ENCODE data around the gene EXO1. TPM values are rescaled to one million over a fixed set of nuclear protein-coding genes. Genes with fewer than 3 reads are reported as not detected.
A peak's percentile ranks its signal among the peaks of the same experiment; 100 is the strongest.
"Not testable (repeated sequence)": the region's sequence is repeated elsewhere in the genome, so short reads cannot be mapped to it uniquely, and the experiment has no call there.

Gene EXO1
- total RNA-seq, 1 experiment from 2014 or later, result 18.5 TPM

- no peaks in the 10 kb centered on the region for H3K9me3 Mint-ChIP-seq (ENCODE audit: unreplicated experiment)
- no peaks in the 10 kb centered on the region; the same call in 1 of the 2 replicates for H3K4me1 ChIP-seq
- no peaks in the 10 kb centered on the region for H3K36me3 ChIP-seq (ENCODE audit: control insufficient read depth, insufficient read depth, low read length)
- POLR2A ChIA-PET, result no interaction called here
- DNase-seq, result no peak
- peaks cover 16% of the 10 kb centered on the region for H3K36me3 Mint-ChIP-seq (ENCODE audit: insufficient read depth, unreplicated experiment)
- H3K4me3 Mint-ChIP-seq (ENCODE audit: unreplicated experiment), result peak overlapping the region; percentile 98
- BruUV-seq (replicated peaks), result TSS peak; percentile 64
- no peaks in the 10 kb centered on the region for H3K27me3 ChIP-seq (replicated peaks; ENCODE audit: control insufficient read depth, insufficient read depth, low read length)
- H3K27me3 Mint-ChIP-seq (ENCODE audit: insufficient read depth, unreplicated experiment), result peaks cover 5% of the 10 kb centered on the region
- H3K4me3 ChIP-seq (ENCODE audit: low read depth, low read length), result peak overlapping the region; percentile 99
- H3K27ac Mint-ChIP-seq (ENCODE audit: unreplicated experiment), result peak overlapping the region; percentile 97
- peaks cover 6% of the 10 kb centered on the region for H3K4me1 Mint-ChIP-seq (ENCODE audit: low read depth, unreplicated experiment)
- TF ChIP-seq CTCF (IDR thresholded peaks at IDR 0.05; ENCODE audit: insufficient read depth in 1 of 2, low read depth in 1 of 2, low read length in 1 of 2, severe bottlenecking in 1 of 2, unreplicated experiment in 1 of 2), result no peak
- no peaks in the 10 kb centered on the region for H3K9me3 ChIP-seq
- CTCF ChIA-PET, result no interaction called here
- intact Hi-C loops (cut with micrococcal nuclease; ENCODE audit: unreplicated experiment), result loop anchor here (5.0 kb wide), 2 partner anchors 205 to 330 kb away; partner anchors contain the start of genes CHML, FH and OPN3
These were observed 536 bp upstream of the EXO1 start for GRCh38 chr1:241847540-241847795.

DNA sequence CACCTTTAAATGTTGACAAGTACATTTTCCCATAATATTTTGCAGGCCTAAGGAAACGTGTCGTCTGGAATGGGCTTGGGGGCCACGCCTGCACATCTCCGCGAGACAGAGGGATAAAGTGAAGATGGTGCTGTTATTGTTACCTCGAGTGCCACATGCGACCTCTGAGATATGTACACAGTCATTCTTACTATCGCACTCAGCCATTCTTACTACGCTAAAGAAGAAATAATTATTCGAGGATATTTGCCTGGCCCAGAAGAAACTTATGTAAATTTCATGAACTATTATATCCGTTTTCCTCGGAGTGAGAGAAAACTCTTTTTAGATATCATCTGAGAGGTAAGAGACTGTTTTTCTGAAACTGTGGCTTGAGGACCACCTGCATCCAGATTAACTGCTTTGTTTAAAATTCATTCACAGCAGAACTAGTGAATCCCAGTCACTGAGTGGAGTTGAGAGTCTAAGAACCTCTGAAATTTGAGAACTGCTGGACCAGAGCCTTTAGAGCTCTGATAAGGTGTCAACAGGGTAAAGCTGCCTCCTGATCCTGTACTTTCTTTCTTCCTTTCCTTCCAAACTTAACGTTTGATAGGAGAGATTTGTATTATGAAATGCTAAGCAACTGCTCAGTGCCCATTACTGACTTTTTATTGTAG lies 811 bp downstream of the EXO1 start:
- Mint-ChIP-seq H3K4me3 (ENCODE audit: unreplicated experiment) (peak overlapping the region; percentile 98), H3K9me3 (ENCODE audit: unreplicated experiment) (no peaks in the 10 kb centered on the region), H3K4me1 (ENCODE audit: low read depth, unreplicated experiment) (peaks cover 6% of the 10 kb centered on the region), H3K36me3 (ENCODE audit: insufficient read depth, unreplicated experiment) (peaks cover 25% of the 10 kb centered on the region), H3K27ac (ENCODE audit: unreplicated experiment) (peak overlapping the region; percentile 97), H3K27me3 (ENCODE audit: insufficient read depth, unreplicated experiment) (peaks cover 2% of the 10 kb centered on the region)
- Histone ChIP-seq H3K9me3 (no peaks in the 10 kb centered on the region), H3K36me3 (ENCODE audit: control insufficient read depth, insufficient read depth, low read length) (no peaks in the 10 kb centered on the region), H3K4me1 (no peaks in the 10 kb centered on the region; the same call in 1 of the 2 replicates), H3K4me3 (ENCODE audit: low read depth, low read length) (peak overlapping the region; percentile 99), H3K27me3 (replicated peaks; ENCODE audit: control insufficient read depth, insufficient read depth, low read length) (no peaks in the 10 kb centered on the region)
- CTCF ChIA-PET, result interaction anchor here (0.6 kb wide), 1 partner anchor 862 kb away, joined by 3 read pairs; no protein-coding TSS in a partner anchor
- no peak for TF ChIP-seq CTCF (IDR thresholded peaks at IDR 0.05; ENCODE audit: insufficient read depth in 1 of 2, low read depth in 1 of 2, low read length in 1 of 2, severe bottlenecking in 1 of 2, unreplicated experiment in 1 of 2)
- intact Hi-C loops (cut with micrococcal nuclease; ENCODE audit: unreplicated experiment), result loop anchor here (1.0 to 5.0 kb wide), 3 partner anchors 12 to 332 kb away; partner anchors contain the start of genes CHML, FH and OPN3
- DNase-seq, result no peak
- BruUV-seq (replicated peaks), result TSS peak; percentile 66
- POLR2A ChIA-PET, result no interaction called here

DNA sequence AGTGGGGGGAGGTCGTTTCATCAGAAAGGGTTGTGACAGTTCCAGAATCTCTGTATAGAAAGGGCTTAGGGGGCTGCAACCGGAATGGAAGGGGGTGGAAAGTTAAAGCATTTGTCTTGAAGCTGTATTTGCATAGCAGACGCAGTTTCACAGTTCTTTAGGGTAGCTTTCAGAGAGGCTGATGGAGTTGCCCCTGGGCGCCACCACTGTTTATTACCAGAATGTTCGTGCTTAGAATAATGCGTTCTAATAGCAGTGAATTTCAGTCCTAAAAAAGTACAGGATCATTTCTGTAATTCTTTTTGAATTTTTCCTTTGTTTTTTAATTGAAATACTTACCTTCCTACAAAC lies 1.3 kb downstream of the EXO1 start:
- Mint-ChIP-seq H3K4me1 (ENCODE audit: low read depth, unreplicated experiment) (peaks cover 6% of the 10 kb centered on the region), H3K27ac (ENCODE audit: unreplicated experiment) (no peak overlapping the region), H3K9me3 (ENCODE audit: unreplicated experiment) (no peaks in the 10 kb centered on the region), H3K36me3 (ENCODE audit: insufficient read depth, unreplicated experiment) (peaks cover 29% of the 10 kb centered on the region), H3K4me3 (ENCODE audit: unreplicated experiment) (peak overlapping the region; percentile 98), H3K27me3 (ENCODE audit: insufficient read depth, unreplicated experiment) (no peaks in the 10 kb centered on the region)
- H3K9me3 ChIP-seq, result no peaks in the 10 kb centered on the region
- ChIA-PET POLR2A (no interaction called here), CTCF (no interaction called here)
- H3K27me3 ChIP-seq (replicated peaks; ENCODE audit: control insufficient read depth, insufficient read depth, low read length), result no peaks in the 10 kb centered on the region
- intact Hi-C loops (cut with micrococcal nuclease; ENCODE audit: unreplicated experiment), result loop anchor here (1.0 to 5.0 kb wide), 3 partner anchors 12 to 332 kb away; partner anchors contain the start of genes CHML, FH and OPN3
- H3K36me3 ChIP-seq (ENCODE audit: control insufficient read depth, insufficient read depth, low read length), result no peaks in the 10 kb centered on the region
- H3K4me1 ChIP-seq, result no peaks in the 10 kb centered on the region; the same call in 1 of the 2 replicates
- H3K4me3 ChIP-seq (ENCODE audit: low read depth, low read length), result no peak overlapping the region; the same call in none of the 2 replicates
- no peak for TF ChIP-seq CTCF (IDR thresholded peaks at IDR 0.05; ENCODE audit: insufficient read depth in 1 of 2, low read depth in 1 of 2, low read length in 1 of 2, severe bottlenecking in 1 of 2, unreplicated experiment in 1 of 2)
- BruUV-seq (replicated peaks), result no TSS peak
- no peak for DNase-seq

DNA sequence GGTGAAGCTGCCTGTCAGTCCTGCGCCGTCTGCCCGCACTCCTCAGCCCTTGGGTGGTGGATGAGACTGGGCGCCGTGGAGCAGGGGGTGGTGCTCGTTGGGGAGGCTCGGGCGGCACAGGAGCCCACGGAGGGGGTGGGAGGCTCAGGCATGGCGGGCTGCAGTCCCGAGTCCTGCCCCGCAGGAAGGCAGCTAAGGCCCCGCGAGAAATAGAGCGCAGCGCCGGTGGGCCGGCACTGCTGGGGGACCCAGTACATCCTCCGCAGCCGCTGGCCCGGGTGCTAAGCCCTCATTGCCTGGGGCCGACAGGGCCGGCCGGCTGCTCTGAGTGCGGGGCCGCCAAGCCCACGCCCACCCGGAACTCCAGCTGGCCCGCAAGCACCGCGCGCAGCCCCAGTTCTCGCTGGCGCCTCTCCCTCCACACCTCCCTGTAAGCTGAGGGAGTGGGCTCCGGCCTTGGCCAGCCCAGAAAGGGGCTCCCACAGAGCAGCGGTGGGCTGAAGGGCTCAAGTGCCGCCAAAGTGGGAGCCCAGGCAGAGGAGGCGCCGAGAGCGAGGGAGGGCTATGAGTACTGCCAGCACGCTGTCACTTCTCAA lies 7.6 kb downstream of the EXO1 start:
- intact Hi-C loops (cut with micrococcal nuclease; ENCODE audit: unreplicated experiment); POLR2A ChIA-PET; H3K27ac Mint-ChIP-seq (ENCODE audit: unreplicated experiment): not testable (repeated sequence)

More for the DNA sequence above, 7.6 kb downstream of the EXO1 start:
- H3K36me3 Mint-ChIP-seq (ENCODE audit: insufficient read depth, unreplicated experiment), result peaks cover 46% of the 10 kb centered on the region
- not testable (repeated sequence) for H3K4me3 ChIP-seq (ENCODE audit: low read depth, low read length); H3K9me3 Mint-ChIP-seq (ENCODE audit: unreplicated experiment); H3K9me3 ChIP-seq; H3K4me1 ChIP-seq; H3K27me3 Mint-ChIP-seq (ENCODE audit: insufficient read depth, unreplicated experiment); BruUV-seq (replicated peaks); H3K27me3 ChIP-seq (replicated peaks; ENCODE audit: control insufficient read depth, insufficient read depth, low read length); DNase-seq; H3K4me1 Mint-ChIP-seq (ENCODE audit: low read depth, unreplicated experiment); H3K4me3 Mint-ChIP-seq (ENCODE audit: unreplicated experiment); H3K36me3 ChIP-seq (ENCODE audit: control insufficient read depth, insufficient read depth, low read length)
- CTCF ChIA-PET, result interaction anchor here (0.6 kb wide), 1 partner anchor 12 kb away, joined by 4 read pairs; no protein-coding TSS in a partner anchor
